DOHH2 (cell line): ENCODE data around the gene HSBP1.

Experiments
- H3F3A ChIP-seq: fragments of 200-600 bp; sonication (generic), shearing (Covaris generic); 2 replicates; pipeline ENCODE4 v1.6.0; 2016; ENCODE audit warnings: antibody characterized with exemption, mild to moderate bottlenecking; ENCODE audit not compliant: control insufficient read depth, insufficient read depth
- H3K27ac ChIP-seq: fragments of 200-600 bp; sonication (generic); 2 replicates; pipeline ENCODE4 v1.5.1; 2014; ENCODE audit warnings: low read depth, mild to moderate bottlenecking, low read length, moderate library complexity
- H3K27me3 ChIP-seq: fragments of 200-600 bp; sonication (generic); 2 replicates; pipeline ENCODE4 v1.6.1; 2014; ENCODE audit warnings: mild to moderate bottlenecking, low read length, mixed read lengths; ENCODE audit not compliant: control insufficient read depth
- H3K36me3 ChIP-seq: fragments of 200-600 bp; sonication (generic); 2 replicates; pipeline ENCODE4 v1.6.1; 2014; ENCODE audit warnings: mild to moderate bottlenecking, low read length, moderate library complexity, mixed read lengths; ENCODE audit not compliant: control insufficient read depth
- H3K4me1 ChIP-seq: fragments of 200-600 bp; sonication (generic); 2 replicates; pipeline ENCODE4 v1.6.1; 2014; ENCODE audit warnings: mild to moderate bottlenecking, low read length, mixed read lengths; ENCODE audit not compliant: control insufficient read depth
- H3K4me2 ChIP-seq: fragments of 200-600 bp; sonication (generic); 2 replicates; pipeline ENCODE4 v1.6.0; 2014; ENCODE audit warnings: mild to moderate bottlenecking, low read length, moderate library complexity
- H3K4me3 ChIP-seq: fragments of 200-600 bp; sonication (generic); 2 replicates; pipeline ENCODE4 v1.5.1; 2014; ENCODE audit warnings: mild to moderate bottlenecking, low read length, mixed read lengths
- H3K79me2 ChIP-seq: fragments of 200-600 bp; sonication (generic); 2 replicates; pipeline ENCODE4 v1.6.1; 2014; ENCODE audit warnings: mild to moderate bottlenecking, low read length, mixed read lengths; ENCODE audit not compliant: control insufficient read depth
- H3K9me2 ChIP-seq: fragments of 200-600 bp; sonication (generic); replicated peaks from 2 replicates; pipeline ENCODE4 v1.6.1; 2014; ENCODE audit warnings: mild to moderate bottlenecking, low read length, mixed read lengths; ENCODE audit not compliant: control insufficient read depth
- H3K9me3 ChIP-seq: fragments of 200-600 bp; sonication (generic); 2 replicates; pipeline ENCODE4 v1.6.1; 2014; ENCODE audit warnings: antibody characterized with exemption, low read length, mixed read lengths; ENCODE audit not compliant: control insufficient read depth, insufficient read depth
- H4K20me1 ChIP-seq: fragments of 200-600 bp; sonication (generic); 2 replicates; pipeline ENCODE4 v1.6.0; 2014; ENCODE audit warnings: low read depth, mild to moderate bottlenecking, antibody characterized with exemption, low read length, moderate library complexity; ENCODE audit not compliant: control insufficient read depth, insufficient read depth
- CTCF ChIP-seq: fragments of 200-600 bp; sonication (generic); IDR thresholded peaks from one replicate; pipeline ENCODE4 v1.5.1; 2014; ENCODE audit warnings: antibody characterized with exemption, mild to moderate bottlenecking, low read depth, low read length; ENCODE audit not compliant: poor library complexity, severe bottlenecking
- EZH2phosphoT487 ChIP-seq: fragments of 200-600 bp; sonication (generic); IDR thresholded peaks from 2 replicates; pipeline ENCODE4 v1.6.1; 2017; ENCODE audit warnings: borderline replicate concordance, mild to moderate bottlenecking, antibody characterized with exemption, low read length, moderate library complexity, mixed read lengths

HSBP1 gene

GRCh38 chr16:83853834-83854233 is 46.1 kb downstream of the HSBP1 start:
- no peak overlapping the region for H3K4me3 ChIP-seq
- H3K79me2 ChIP-seq: no peaks in the 10 kb centered on the region
- no peak overlapping the region for H3K4me2 ChIP-seq
- no peaks in the 10 kb centered on the region for H3K27me3 ChIP-seq
- no peaks in the 10 kb centered on the region for H3K9me3 ChIP-seq
- H3K4me1 ChIP-seq: no peaks in the 10 kb centered on the region
- H3F3A ChIP-seq: no peaks in the 10 kb centered on the region
- no peak overlapping the region for H3K27ac ChIP-seq
- no peaks in the 10 kb centered on the region for H4K20me1 ChIP-seq
- no peaks in the 10 kb centered on the region for H3K36me3 ChIP-seq
- no peaks in the 10 kb centered on the region for H3K9me2 ChIP-seq
- no peak for TF ChIP-seq CTCF
- no peak for TF ChIP-seq EZH2phosphoT487

- no peak for TF ChIP-seq EZH2phosphoT487
- TF ChIP-seq CTCF: no peak
- Histone ChIP-seq H3K4me1 (no peaks in the 10 kb centered on the region), H3K4me3 (no peak overlapping the region), H4K20me1 (no peaks in the 10 kb centered on the region), H3K9me2 (no peaks in the 10 kb centered on the region), H3K79me2 (no peaks in the 10 kb centered on the region), H3F3A (no peaks in the 10 kb centered on the region), H3K4me2 (no peak overlapping the region), H3K36me3 (no peaks in the 10 kb centered on the region), H3K27me3 (no peaks in the 10 kb centered on the region), H3K9me3 (no peaks in the 10 kb centered on the region), H3K27ac (no peak overlapping the region)
These were observed 46.6 kb downstream of the HSBP1 start for GRCh38 chr16:83854420-83854819.

- Histone ChIP-seq H3K79me2 (no peaks in the 10 kb centered on the region), H3K4me1 (no peaks in the 10 kb centered on the region), H4K20me1 (no peaks in the 10 kb centered on the region), H3F3A (no peaks in the 10 kb centered on the region), H3K27me3 (no peaks in the 10 kb centered on the region), H3K36me3 (no peaks in the 10 kb centered on the region), H3K9me2 (no peaks in the 10 kb centered on the region), H3K9me3 (no peaks in the 10 kb centered on the region), H3K4me2 (no peak overlapping the region), H3K27ac (no peak overlapping the region), H3K4me3 (no peak overlapping the region)
- TF ChIP-seq EZH2phosphoT487 (no peak), CTCF (no peak)
These were observed 49.0 kb downstream of the HSBP1 start for GRCh38 chr16:83856792-83857191.

- no peaks in the 10 kb centered on the region for H3F3A ChIP-seq
- no peaks in the 10 kb centered on the region for H3K9me2 ChIP-seq
- no peak overlapping the region for H3K4me3 ChIP-seq
- no peak overlapping the region for H3K27ac ChIP-seq
- H3K9me3 ChIP-seq: no peaks in the 10 kb centered on the region
- H3K4me1 ChIP-seq: no peaks in the 10 kb centered on the region
- H4K20me1 ChIP-seq: no peaks in the 10 kb centered on the region
- H3K4me2 ChIP-seq: no peak overlapping the region
- TF ChIP-seq CTCF (no peak), EZH2phosphoT487 (no peak)
- no peaks in the 10 kb centered on the region for H3K79me2 ChIP-seq
- no peaks in the 10 kb centered on the region for H3K36me3 ChIP-seq
- no peaks in the 10 kb centered on the region for H3K27me3 ChIP-seq
These were observed 51.5 kb downstream of the HSBP1 start for GRCh38 chr16:83859265-83859664.
